Thoracic aorta (tissue), 2 donors: ENCODE data around the gene PRKCA. TPM values are rescaled to one million over a fixed set of nuclear protein-coding genes. Genes with fewer than 3 reads are reported as not detected.
A peak's percentile ranks its signal among the peaks of the same experiment; 100 is the strongest.

Experiments
- ATAC-seq: fragments of 150-250 bp; one replicate; pipeline ENCODE4 v1.8.0; 2017; ENCODE audit warnings: low read depth; ENCODE audit not compliant: insufficient number of reproducible peaks, low FRiP score
- DNase-seq: peaks from one replicate; pipeline ENCODE4 v3.0.0-alpha.2; 2020; ENCODE audit warnings: low spot score
- H3K27ac ChIP-seq, 2 donors: fragments of 200-600 bp; sonication (generic); 1 replicate in 1 of 2; 2 replicates in 1 of 2; pipeline ENCODE4 v1.5.1; 2016; ENCODE audit warnings: mild to moderate bottlenecking in 2 of 2, moderate library complexity in 2 of 2
- H3K27me3 ChIP-seq: fragments of 200-600 bp; sonication (generic); replicated peaks from 2 replicates; pipeline ENCODE4 v1.6.0; 2016; ENCODE audit warnings: mild to moderate bottlenecking; ENCODE audit not compliant: insufficient read depth
- H3K36me3 ChIP-seq: fragments of 200-600 bp; sonication (generic); one replicate; pipeline ENCODE4 v1.5.1; 2016
- H3K4me1 ChIP-seq, 2 donors: fragments of 200-600 bp; sonication (generic); 1 replicate in 1 of 2; 2 replicates in 1 of 2; pipeline versions ENCODE4 v1.5.1 to v1.6.0; 2016; ENCODE audit warnings: low read depth in 2 of 2, mild to moderate bottlenecking in 1 of 2; ENCODE audit not compliant: control insufficient read depth in 1 of 2
- H3K4me3 ChIP-seq: fragments of 200-600 bp; sonication (generic); 2 replicates; pipeline ENCODE4 v1.5.1; 2016; ENCODE audit warnings: mild to moderate bottlenecking
- H3K9me3 ChIP-seq: fragments of 200-600 bp; sonication (generic); 2 replicates; pipeline ENCODE4 v1.5.1; 2016
- total RNA-seq, 2 donors: library from RNA; depleted of rRNA; stranded (reverse); fragments of >200 nt; gene quantifications; one replicate each; pipeline versions ENCODE4 v1.1.0 to v1.2.3, GENCODE V29; 2016
- TF ChIP-seq, protein P1 (sequence below): fragments of 200-600 bp; sonication (generic); IDR thresholded peaks from one replicate; pipeline ENCODE4 v1.5.1; 2019; ENCODE audit warnings: antibody characterized with exemption

PRKCA gene
- total RNA-seq, 2 donors from 2014 or later, result 9.1 to 11.6 TPM

DNA sequence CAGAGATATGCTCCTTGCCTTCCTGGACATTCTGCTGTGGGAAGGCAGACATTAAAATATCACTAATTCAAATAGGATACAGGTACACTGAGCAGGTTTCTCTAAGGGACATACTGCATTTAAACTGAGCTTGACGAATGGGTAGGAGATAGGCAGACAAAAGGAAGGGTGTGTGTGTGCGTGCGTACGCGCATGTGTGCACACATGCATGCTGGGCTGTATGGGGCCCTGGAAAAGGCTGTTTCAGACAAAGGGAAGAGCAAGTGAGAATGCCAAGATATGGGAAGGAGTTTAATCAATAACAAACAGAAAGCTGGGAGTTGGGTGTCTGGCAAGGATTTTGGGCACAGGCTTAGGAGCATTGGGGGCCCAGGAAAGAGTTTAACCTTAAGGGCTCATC is 196.2 kb downstream of the PRKCA start:
- Histone ChIP-seq H3K27ac (no peak overlapping the region), H3K4me3 (no peak overlapping the region), H3K4me1 (no peaks in the 10 kb centered on the region), H3K27me3 (no peaks in the 10 kb centered on the region), H3K9me3 (no peaks in the 10 kb centered on the region), H3K36me3 (no peaks in the 10 kb centered on the region)
- TF ChIP-seq, protein P1, sequence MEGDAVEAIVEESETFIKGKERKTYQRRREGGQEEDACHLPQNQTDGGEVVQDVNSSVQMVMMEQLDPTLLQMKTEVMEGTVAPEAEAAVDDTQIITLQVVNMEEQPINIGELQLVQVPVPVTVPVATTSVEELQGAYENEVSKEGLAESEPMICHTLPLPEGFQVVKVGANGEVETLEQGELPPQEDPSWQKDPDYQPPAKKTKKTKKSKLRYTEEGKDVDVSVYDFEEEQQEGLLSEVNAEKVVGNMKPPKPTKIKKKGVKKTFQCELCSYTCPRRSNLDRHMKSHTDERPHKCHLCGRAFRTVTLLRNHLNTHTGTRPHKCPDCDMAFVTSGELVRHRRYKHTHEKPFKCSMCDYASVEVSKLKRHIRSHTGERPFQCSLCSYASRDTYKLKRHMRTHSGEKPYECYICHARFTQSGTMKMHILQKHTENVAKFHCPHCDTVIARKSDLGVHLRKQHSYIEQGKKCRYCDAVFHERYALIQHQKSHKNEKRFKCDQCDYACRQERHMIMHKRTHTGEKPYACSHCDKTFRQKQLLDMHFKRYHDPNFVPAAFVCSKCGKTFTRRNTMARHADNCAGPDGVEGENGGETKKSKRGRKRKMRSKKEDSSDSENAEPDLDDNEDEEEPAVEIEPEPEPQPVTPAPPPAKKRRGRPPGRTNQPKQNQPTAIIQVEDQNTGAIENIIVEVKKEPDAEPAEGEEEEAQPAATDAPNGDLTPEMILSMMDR, result no peak
- ATAC-seq (no peak), DNase-seq (no peak)

DNA sequence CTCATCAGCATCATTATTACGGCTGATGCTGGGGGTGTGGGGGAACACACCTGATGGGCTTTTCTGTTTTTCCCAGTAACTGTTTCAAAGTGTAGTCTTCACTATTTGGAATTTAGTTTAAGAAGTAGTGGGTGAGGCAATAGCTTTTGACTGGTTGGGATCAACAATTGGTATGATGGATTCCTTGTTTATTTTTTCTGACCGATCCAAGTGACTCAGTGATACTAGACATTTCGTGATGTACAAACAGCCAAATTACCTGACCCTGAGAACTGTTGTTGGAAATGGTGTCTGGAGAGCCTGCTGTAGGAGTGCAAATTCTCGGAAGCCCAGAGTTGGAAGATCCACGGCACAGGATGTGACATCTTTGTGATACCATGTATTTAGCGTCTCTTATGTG is 204.2 kb downstream of the PRKCA start:
- Histone ChIP-seq H3K27me3 (no peaks in the 10 kb centered on the region), H3K27ac (no peak overlapping the region), H3K9me3 (no peaks in the 10 kb centered on the region), H3K4me3 (no peak overlapping the region), H3K4me1 (peaks cover 3 to 18% of the 10 kb centered on the region in 2 donors), H3K36me3 (no peaks in the 10 kb centered on the region)
- TF ChIP-seq, protein P1, result no peak
- ATAC-seq, result no peak
- DNase-seq, result no peak

DNA sequence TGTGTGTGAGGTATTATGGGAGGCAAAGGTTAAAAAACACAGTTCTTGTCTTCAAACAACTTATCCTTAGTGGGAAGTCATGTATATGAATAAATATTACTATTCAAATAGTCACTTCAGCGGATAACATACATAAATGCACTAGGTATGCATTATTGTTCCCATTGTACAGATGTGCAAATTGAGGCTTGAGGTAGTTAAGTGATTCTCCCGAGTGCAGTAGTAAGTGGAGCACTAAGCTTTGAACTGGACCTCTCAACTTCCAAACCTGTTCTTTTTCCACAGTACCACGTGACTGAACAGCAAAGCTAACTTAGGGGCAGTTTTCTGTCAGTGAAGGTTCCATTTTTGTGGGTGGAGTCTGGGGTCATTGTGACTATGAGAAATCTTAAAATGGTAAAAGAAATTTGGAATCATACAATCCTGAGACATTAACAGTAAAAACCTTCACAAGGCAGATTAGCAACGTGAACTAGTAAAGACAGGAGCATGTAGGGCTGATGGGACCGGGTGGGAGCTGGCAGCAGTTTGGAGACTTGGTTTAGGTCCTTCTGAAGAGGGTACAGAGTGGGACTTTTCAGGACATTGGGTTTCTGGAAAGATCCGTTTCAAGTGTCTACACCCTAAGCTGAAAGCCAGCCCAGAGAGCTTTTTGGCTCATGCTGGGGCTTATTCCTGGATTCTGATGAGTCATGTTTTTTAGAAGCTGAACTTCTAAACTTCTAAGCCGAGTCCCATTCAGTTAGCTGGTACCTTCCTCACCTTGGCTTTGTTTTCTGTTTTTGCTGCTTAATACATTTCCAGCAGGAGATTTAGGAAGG is 204.9 kb downstream of the PRKCA start:
- Histone ChIP-seq H3K9me3 (no peaks in the 10 kb centered on the region), H3K27ac (no peak overlapping the region), H3K4me3 (no peak overlapping the region), H3K36me3 (no peaks in the 10 kb centered on the region), H3K4me1 (peaks cover 3 to 18% of the 10 kb centered on the region in 2 donors), H3K27me3 (no peaks in the 10 kb centered on the region)
- peak; percentile 6 for DNase-seq
- peak; percentile 51 for ATAC-seq
- TF ChIP-seq, protein P1, result no peak

DNA sequence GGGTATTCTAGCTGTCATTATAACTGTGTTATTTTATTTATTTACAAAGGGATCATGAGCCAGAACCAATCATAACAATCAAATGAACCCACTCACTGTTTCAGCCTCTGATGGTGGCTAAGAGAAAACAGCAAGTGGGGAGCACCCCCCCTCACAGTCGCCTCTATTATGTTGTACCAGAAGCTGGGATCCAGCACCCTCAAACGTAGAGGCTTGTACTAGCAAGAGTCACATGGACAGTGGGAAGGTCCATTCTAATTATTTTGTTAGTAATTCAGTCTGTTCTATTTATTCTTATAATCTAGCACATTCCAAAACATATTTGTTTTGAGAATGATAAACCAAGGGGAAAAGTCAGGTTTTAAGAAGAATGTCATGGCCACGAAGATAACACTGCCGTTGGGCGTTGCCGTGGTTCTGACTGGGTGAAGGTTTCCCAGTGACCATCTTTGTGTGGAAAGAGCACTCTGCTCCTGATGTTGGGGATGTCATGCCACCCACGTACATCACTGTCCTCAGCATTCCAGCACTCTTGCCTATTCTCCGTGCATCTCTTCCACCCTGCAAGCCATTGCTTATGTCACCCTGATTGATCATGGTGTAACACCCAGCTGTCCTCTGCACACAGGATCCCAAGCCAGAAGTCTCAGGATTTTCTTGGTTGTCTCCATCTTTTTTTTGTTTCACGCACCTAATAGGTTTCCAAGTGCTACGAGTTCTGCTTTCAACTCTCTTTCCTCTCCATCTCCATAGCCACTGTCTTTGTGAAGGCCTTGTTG is 205.8 kb downstream of the PRKCA start:
- ATAC-seq, result no peak
- Histone ChIP-seq H3K4me1 (peaks cover 3 to 18% of the 10 kb centered on the region in 2 donors), H3K27ac (no peak overlapping the region), H3K9me3 (no peaks in the 10 kb centered on the region), H3K36me3 (no peaks in the 10 kb centered on the region), H3K27me3 (no peaks in the 10 kb centered on the region), H3K4me3 (no peak overlapping the region)
- DNase-seq, result no peak
- TF ChIP-seq, protein P1, result no peak
